Left renal cortex interstitium (tissue), 4 donors: ENCODE measurements around the gene CEP131. TPM values are rescaled to one million over a fixed set of nuclear protein-coding genes. Genes with fewer than 3 reads are reported as not detected.
A peak's percentile ranks its signal among the peaks of the same experiment; 100 is the strongest.

ENCODE experiments used
- DNase-seq, 4 donors: peaks; one replicate each; pipeline ENCODE4 v3.0.0-alpha.2; 2013; ENCODE audit warnings: low read depth in 4 of 4, low spot score in 2 of 4, missing footprints in 1 of 4
- polyA plus RNA-seq, 4 donors: library from polyadenylated mRNA; unstranded; fragments of 120-200 nt; gene quantifications; one replicate each; pipeline ENCODE4 v1.2.1, GENCODE V29; 2013; ENCODE audit not compliant: insufficient read length in 4 of 4

The CEP131 gene
- polyA plus RNA-seq, 4 donors, result 12.3 to 26.9 (median 22.9) TPM

DNA sequence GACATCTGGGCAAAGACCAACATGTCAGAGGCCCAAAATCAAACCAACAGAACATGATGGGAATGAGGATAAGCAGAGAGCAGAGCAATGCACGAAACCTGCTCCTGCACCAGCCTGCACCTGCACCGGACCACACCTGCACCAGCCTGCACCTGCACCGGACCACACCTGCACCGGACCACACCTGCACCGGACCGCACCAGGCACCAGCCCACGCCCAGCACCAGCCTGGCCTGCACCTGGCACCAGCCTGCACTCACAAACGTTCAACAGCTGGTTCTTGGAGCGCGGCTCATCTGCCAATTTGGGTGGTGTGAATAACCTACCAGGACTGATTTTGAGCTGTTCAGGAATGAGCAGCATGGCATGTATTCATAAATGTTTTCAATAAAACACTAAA lies 18.2 kb downstream of the CEP131 start:
- DNase-seq, result no peak

DNA sequence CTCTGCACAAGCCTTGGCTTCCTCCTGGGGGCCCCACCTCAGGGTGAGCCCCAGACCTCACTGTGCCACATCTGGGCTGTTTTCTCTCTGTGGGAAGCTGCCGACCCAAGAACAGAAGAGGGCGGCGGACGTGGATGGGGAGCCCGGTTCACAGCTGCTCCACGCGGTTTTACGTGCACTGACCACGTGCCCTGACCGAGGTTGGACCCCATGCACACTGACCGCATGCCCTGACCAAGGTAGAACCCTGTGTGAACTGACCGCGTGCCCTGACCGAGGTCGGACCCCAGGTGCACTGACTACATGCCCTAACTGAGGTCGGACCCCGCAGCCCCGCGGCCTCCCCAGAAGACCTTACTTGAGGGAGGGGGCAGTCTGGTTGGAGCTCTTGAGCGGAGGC lies 19.6 kb downstream of the CEP131 start:
- DNase-seq, result no peak

DNA sequence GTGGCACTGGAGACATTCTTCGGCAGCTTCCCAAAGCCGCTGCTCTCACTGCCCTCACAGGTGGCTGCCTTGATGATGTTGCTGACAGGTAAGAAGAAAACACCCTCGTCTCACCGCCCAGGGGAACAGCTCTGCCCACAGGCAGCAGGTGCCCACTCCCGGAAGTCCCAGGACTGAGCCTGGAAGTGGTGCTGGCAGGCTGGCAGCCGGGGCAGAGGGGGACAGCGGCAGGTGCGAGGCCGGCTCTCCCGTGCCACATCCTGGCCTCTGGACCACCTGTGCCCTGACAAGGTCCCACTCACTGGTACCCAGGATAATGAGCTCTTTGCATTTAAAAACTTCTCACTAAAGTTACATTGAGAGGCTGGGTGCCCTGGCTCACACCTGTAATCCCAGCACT lies 20.4 kb downstream of the CEP131 start:
- DNase-seq, result no peak

DNA sequence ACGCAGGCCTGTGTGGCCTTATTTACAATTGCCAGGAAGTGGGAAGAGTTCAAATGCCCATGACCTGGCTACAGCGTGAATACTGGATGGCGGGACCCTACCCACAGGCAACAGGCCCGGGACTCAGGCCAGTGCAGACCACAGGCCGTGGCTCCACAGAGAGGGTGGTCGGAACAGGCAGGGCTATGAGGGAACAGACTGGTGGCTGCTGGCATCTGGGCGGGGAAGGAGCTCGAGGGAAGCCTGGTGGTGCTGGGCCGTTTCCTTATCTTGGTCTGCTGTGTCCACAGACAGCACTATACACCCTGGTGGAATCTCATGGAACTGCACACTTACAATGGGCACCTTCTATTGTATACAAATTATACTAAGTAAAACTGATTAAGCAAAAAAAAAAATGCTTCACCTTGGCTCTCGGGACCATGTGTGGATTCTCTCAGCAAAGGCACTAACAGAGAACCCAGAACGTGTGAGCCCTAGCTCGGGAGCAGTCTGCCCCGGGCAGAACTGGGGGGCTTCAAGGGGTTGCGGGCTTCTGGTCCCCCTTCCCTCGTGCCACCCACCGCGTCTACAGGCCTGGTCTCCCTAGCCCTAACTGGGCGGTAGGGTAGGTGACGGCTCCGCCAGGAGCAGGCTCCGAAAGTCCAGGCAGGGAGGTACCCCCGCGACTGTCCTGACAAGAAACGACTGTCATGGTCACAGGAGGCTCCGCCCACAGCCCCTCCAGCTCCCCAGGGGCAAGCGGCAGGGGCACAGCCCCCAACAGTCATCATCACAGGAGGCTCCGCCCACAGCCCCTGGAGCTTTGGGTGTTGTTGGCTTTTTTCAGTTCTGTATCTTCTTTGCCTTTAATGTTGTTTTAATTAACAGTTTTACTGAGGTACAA lies 21.8 kb downstream of the CEP131 start:
- peak in 1 of 4 donors; percentile 39 for DNase-seq

DNA sequence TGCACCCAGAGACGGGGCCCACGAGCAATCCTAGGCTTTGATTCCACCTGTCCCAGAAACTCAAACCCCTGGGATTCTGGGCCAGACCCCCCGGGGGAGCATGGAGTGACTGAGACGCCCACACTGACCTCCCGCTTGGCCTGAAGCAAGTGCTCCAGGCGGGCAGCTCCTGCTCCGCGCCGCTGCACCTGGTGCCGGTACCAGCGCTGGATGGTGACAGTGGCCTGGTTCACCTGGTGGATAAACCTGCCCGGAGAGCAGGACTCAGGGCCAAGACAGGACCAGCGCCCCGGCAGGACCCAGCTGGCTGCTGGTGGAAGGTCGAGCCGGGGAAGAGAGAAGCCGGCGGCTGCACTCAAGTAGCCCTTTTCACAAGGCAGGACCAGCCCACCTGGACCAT lies 22.6 kb downstream of the CEP131 start:
- no peak for DNase-seq

DNA sequence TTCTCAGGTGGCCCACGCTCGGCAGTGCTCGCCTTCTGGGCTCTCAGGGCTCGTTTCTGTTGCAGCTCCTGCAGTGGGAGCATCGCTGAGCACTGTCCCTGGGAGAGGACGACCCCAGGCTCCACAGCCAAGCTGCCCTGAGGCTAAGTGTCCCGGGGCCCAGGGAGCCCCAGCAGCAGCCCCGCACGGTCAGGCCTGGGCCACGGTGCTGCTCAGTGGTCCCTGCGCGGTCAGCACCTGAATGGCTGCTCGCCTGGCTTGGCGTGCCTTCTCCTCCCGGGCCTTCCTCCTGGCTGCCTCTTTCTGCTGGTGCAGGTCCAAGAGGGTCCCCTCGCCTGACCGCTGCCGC lies 23.3 kb downstream of the CEP131 start:
- DNase-seq, result no peak

DNA sequence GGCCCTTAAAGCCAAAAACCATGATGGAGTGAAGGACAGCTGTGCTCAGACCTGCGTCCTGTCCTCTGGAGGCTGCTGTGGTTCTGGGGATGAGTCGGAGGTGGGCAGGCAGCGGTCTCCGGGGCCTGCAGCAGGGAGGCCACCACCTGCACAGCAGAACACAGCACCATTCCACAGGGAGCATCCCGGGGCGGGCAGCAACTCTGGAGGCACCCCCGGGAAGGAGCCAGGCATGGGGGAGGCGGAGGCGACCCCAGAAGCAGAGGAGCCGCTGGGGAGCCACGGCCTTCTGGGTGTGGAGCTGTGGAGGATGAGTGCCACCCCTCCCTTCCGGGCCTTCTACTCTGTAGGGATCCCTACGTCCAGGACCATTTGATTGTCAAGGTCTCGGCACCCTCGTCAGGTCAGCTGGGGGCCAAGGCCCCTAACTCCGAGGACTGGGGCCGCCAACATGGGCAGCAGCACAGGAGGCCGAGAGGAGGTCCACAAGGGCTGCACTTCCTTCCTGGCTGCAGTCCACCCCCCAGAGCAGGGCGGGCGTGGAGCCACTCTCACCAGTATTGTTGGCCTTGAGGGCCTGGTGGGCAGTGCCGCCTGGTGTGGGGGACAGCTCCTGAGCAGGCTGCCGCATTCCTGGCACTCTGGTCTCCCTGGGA lies 23.8 kb downstream of the CEP131 start:
- DNase-seq, result no peak

DNA sequence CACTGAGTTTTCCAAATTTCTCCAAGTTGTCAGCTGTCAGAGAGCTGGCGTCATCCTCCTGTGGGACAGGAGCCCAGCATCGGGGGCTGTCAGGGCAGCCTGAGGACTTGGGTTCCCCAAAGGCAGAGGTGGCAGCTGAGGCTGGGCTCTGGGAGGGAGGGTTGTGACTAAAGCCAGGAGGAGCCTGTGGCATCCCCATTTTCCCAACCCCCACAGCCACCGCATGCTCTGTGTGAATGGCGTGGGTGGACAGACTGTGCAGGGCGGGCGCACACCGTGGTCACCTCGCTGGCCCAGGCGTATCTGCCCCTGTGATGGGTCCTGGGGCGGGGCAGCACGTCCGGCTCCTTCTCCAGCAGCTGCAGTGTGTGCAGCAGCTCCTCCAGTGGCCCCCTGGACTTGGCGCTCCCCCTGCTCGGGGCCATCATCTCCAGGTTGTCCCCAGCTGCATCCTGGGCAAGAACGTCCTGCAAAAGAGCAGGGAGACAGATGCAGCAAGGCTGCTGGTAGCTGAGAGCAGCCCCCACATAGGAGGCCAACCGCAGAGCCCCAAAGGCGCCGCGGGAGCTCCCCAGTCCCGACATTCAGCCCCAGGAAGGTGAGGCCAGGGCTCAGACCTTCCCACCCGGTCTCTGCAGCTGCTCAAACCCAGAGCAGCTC lies 24.8 kb downstream of the CEP131 start:
- DNase-seq, result no peak

DNA sequence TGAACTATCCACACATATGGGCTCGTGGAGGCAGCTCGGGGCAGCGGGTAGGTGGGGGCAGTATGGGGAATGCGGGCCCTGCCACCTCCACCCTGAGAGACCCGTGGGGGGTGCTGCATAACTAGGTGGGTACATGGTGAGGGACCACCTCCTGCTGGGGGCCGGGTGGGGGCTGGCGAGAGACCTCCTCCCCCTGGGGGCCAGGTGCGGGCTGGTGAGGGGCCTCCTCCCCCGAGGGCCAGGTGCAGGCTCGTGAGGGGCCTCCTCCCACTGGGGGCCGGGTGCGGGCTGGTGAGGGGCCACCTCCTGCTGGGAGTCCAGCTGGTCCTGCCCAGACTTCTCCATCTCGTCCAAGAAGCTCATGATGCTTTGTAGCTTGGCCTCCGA lies 25.4 kb downstream of the CEP131 start:
- DNase-seq, result no peak

DNA sequence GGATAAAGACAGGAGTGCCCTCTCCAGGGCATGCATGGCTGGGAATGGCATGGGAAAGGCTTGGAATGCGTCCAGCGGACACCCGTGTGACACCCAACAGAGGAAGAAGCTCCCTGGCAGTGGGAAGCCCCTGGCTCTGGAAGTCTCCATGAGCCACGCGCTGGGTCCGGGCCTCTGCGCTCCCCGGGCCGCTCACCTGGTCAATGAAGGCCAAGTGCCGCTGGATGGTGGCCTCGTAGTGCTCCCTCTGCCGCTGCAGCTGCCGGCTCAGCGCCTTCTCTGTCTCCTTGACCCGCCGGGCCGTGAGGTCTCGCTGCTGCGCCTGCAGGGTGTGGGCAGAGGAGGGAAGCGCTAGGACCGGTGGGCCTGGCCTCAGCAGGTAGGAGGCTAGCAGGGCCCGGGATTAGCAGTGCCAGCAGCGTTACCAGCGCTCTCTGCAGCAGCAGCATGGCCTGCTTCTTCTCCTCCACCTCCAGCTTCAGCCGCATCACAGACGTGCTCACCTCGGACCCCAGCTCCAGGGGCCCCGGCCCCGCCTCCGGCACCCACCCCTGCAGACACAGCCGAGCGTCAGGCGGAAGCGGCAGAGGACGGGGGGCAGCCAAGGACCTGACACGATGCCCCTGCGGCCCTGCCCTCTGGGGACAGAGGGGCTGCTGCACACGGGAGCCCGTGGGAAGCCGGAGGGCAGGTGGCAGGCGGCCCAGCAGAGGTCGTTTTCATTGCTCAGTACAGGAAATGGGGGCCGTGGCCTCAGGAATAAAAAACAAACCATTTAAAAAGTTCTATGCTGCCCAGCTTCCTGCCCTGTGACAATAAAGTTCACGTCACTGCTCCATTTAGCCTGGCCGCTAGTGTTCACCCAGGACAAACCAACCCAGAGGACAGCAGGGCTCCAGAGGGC lies 26.0 kb downstream of the CEP131 start:
- no peak for DNase-seq

DNA sequence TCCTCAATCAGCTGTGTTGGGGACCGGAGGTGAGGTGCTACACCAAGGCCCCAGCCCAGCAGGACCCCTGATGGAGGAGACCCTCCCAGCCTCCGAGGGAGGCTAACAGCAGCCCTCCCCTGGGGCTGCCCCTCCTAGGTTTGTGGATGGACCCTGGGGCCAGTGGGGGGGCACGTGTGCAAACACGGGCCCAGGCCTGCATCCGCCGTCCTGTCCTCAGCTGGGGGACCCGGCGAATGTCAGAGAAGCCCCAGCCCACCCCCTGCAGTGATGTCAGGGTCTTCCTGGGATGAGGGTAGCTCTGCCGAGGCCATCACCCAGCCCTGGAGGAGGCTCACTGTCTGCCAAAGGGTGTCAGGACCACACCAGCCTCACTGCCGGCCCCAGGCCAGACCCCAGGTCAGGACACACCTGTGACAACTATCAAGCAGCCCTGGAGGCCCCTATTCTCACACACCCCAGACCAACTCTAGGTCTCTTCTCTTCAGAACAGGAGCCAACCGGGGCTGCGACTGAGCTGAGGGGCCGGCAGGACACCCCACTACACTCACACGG lies 26.7 kb downstream of the CEP131 start:
- DNase-seq, result no peak

DNA sequence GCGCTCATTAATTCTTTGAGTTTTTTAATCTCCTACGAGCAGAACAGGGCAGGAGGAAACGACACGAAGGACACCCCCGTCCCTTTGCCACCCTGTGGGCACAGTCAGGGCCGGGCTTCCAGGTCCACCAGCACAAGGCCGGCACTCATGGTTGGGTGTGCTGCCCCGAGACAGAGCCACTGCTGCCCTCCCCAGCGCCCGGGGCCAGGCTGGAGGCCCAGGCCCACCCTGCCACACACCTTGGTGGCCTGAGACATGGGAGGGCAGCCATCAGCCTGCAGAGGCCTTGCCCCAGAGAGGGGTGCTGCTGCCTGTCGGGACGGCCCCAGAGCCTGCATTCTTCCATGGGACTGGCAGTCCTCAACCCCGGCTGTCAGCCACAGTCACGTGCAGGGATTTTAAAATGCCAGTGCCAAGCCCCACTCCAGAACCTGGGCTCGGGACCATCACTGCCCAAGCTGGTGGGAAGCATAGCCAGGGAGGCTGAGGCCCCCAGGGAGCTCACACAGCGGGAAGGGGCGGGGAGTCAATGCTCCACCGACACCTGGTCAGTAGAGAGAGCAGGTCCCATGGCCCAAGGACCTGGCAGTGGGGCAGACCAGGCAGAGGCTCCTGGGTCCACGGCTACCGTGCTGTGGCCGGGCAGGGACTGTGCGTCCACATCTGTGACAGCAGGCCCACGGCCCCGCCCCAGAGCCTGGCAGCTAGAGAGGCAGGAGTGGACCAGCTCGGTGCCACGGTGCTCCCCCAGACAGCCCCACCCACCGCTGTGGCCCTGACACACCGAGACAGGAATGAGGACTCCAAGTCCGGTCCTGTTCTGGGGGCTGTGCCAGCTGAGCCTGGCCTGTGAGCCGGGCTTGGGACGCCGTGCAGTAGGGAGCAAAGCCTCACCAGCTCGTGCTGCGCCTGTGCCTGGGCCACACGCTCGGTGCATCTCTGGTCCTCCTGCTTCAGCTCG lies 27.5 kb downstream of the CEP131 start:
- no peak for DNase-seq

DNA sequence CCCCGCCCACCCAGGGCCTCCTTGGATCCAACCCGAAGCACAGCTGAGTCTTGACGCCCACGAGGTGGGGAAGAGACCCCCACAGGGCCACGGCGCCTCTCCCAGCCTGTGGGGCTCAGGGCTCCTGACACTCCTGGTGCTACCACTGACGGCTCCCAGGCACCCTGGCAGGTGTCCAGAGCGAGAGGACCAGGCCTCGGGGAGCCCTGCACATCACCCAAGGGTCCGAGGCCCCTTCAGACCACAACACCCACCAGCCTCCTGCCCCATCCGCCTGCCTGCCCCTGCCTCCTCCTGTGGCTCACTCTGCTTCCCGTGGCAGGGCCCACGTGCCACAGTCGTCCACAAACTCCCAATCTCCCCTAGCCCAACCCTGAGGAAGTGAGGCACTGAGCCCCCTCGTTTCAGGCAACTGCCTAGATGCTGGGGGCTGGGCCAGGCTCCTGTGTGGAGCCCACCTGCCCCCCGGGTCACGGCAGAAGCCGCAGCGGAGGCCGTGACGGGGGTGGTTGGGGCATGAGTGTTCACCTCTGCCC lies 28.5 kb downstream of the CEP131 start:
- DNase-seq, result no peak

DNA sequence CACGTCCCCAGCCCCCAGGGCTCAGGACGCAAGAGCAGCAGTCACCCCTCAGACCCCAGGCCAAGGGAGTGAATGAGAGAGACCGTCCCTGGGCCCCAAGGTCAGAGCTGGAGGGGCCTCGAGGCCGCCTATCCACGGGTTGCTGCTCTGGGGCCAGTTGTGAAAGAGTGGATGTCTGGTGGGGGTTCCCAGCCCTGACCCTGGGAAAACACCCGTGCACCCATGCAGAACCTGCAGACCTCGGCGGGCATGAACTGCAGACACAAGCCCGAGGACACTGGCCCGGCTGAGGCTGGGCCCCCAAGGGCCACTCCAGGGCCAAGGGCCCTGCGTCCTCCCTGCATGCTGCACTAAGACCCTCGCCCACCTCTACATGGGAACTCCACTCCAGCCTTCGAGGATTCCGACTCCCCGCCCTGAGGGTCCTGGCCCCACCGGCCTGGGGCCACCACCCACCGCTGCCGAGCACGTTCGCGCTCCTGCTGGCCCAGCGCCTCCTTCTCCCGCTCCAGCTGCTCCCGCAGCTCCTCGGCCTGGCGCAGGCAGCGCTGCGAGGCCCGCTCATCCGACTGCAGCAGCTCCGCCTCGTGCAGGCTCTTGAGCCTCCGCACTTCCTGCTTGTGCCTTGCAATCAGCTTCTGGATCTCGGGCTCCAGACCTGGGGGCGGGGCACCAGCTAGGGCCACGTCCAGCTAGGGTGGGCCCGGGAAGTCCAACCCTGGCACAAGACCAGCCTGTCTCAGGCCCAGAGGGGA lies 29.1 kb downstream of the CEP131 start:
- DNase-seq, result no peak

DNA sequence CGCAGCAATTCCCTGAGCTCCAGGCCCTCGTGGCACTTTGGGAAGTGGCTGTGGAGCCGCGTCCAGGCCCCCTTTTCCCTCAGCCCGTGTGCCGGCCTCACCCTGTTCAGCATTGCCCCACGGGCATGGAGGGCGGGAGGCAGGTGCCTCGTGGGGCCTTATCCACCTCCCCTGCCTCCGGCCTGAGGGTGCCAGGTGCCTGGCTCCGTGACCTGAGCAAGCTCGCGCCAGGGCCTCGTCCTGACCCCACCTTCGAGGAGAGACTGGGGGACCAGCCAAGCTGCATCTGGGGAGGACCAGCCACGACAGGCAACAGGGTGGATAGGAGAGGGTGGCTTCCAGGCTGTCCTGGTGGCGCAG lies 29.7 kb downstream of the CEP131 start:
- DNase-seq, result no peak

DNA sequence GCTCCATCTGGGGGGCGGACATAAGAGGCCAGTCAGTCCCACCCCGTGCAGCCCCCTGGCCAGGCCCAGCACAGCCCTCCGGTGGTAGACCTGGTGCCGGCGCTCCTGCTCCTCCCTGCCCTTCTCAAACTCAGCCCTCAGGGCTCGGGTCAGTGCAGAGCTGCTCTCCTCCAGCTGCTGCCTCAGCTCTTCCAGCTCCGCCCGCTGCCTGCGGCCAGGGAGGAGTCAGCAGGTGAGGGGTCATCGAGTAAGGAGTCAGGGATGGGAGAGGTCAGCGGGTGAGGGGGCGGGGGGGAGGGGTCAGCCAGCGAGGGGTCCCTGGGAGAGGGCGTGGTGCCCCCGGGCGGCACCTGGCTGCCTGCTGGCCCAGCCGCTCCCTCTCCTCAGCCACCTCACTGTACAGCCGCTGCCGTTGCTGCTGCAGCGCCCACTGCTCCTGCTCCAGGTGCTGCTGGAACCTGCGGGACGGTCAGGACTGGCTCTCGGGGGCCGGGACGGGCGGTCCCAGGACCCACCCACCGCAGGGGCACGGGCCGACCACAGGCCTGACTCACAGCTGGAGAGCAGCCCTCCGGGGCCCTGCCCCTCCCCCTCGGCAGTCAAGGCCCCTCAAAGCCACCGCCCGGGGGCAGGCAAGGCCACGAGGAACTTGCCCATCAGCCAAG lies 30.2 kb downstream of the CEP131 start:
- DNase-seq, result no peak

DNA sequence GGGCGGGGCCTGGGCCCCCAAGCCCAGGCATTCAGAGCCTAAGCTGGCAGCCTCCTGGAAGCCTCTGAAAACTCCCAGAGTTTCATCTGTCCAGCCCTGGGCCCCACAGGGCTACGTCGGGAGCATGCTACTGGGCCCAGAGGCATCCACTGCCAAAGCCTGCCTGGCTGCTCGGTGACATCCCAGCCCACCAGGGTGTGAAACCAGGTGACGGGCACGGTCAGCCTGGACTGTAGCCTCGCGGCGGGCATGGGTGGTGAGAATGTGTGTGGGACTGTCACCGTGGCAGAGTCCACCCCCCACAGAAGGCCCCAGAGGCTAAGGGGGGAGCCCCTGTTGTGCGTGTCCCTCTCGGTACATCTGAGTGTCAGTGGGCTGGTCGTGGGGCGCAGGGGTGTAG lies 31.1 kb downstream of the CEP131 start:
- no peak for DNase-seq

DNA sequence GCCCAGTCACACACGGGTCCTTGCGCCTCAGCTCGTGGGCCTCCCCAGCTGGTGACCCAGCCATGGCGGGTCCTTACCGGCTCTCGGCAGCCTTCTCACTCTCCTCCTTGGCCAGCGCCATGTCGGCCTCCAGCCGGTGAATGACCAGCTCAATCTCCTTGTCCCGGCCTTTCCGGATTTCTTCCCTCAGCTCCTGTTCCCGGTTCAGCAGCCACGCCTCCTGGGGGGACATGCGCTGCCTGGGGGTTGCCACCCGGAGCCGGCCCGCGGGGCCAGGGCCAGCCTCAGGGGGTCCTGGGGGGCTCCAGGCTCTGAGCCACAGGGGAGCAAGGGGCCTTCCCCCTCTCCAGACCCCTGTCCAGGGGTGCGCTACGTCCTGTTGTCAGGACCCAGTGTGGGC lies 31.6 kb downstream of the CEP131 start:
- DNase-seq, result no peak
